DOHH2 (cell line): ENCODE results near the gene POFUT2.

Experiments used
- EZH2phosphoT487 ChIP-seq: fragments of 200-600 bp; sonication (generic); IDR thresholded peaks from 2 replicates; pipeline ENCODE4 v1.6.1; 2017; ENCODE audit warnings: borderline replicate concordance, mild to moderate bottlenecking, antibody characterized with exemption, low read length, moderate library complexity, mixed read lengths
- TF ChIP-seq, protein P1 (sequence below): fragments of 200-600 bp; sonication (generic); IDR thresholded peaks from one replicate; pipeline ENCODE4 v1.5.1; 2014; ENCODE audit warnings: antibody characterized with exemption, mild to moderate bottlenecking, low read depth, low read length; ENCODE audit not compliant: poor library complexity, severe bottlenecking

DNA sequence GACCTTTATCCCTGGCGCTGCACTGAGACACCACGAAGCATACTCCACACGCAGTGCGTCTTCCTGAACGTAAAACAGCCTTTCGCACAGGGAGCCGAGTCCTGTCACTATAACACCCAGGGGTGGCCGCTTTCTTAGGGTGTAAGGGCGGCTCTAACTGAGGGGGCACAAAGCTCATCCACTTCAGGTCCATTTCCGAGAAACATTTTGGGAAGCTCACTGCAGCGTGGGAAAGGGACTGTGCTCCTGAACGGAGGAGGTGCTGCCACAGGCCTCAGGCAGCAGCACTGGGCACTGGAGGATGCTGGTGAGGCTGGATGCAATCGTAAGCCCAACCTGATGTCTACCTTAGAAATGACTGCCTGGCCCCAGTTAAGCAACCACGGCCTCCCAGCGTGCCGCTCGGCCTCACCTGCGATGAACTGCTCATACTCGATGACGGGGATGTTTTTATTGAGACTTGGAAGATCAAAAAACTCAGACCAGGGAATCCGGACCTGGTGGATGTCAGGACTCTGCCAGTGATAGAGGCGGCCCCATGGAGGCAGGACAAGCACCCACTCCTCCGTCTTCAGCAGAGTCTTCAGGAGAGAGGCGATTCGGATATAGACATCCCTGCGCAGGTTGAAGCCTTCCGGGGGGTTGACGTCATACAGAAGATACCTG lies 2.3 kb downstream of the POFUT2 start:
- TF ChIP-seq, protein P1, sequence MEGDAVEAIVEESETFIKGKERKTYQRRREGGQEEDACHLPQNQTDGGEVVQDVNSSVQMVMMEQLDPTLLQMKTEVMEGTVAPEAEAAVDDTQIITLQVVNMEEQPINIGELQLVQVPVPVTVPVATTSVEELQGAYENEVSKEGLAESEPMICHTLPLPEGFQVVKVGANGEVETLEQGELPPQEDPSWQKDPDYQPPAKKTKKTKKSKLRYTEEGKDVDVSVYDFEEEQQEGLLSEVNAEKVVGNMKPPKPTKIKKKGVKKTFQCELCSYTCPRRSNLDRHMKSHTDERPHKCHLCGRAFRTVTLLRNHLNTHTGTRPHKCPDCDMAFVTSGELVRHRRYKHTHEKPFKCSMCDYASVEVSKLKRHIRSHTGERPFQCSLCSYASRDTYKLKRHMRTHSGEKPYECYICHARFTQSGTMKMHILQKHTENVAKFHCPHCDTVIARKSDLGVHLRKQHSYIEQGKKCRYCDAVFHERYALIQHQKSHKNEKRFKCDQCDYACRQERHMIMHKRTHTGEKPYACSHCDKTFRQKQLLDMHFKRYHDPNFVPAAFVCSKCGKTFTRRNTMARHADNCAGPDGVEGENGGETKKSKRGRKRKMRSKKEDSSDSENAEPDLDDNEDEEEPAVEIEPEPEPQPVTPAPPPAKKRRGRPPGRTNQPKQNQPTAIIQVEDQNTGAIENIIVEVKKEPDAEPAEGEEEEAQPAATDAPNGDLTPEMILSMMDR = no peak
- no peak for TF ChIP-seq EZH2phosphoT487
